IPS-18c (cell line): ENCODE results near the gene ZIC4.

Source experiments
- H3K4me3 ChIP-seq: 2 replicates; pipeline ENCODE4 v1.7.0; 2013; ENCODE audit warnings: low read depth, mild to moderate bottlenecking, low read length, moderate library complexity; ENCODE audit not compliant: insufficient read depth
- H3K9me3 ChIP-seq: one replicate; pipeline ENCODE4 v1.6.1; 2013; ENCODE audit warnings: mild to moderate bottlenecking, low read length, moderate library complexity; ENCODE audit not compliant: control insufficient read depth, insufficient read depth

The ZIC4 gene

GRCh38 chr3:147369661-147370123 lies 36.7 kb downstream of the ZIC4 start:
- no peak overlapping the region for H3K4me3 ChIP-seq

GRCh38 chr3:147369231-147369630 lies 37.1 kb downstream of the ZIC4 start:
- Histone ChIP-seq H3K9me3 (no peaks in the 10 kb centered on the region), H3K4me3 (no peak overlapping the region)

More at GRCh38 chr3:147369661-147370123, 36.7 kb downstream of the ZIC4 start:
- no peaks in the 10 kb centered on the region for H3K9me3 ChIP-seq

- no peak overlapping the region for H3K4me3 ChIP-seq
- H3K9me3 ChIP-seq = no peaks in the 10 kb centered on the region
Observed at GRCh38 chr3:147368561-147369221, 37.7 kb downstream of the ZIC4 start.

- no peak overlapping the region for H3K4me3 ChIP-seq
- no peaks in the 10 kb centered on the region for H3K9me3 ChIP-seq
Observed at GRCh38 chr3:147368151-147368550, 38.2 kb downstream of the ZIC4 start.

GRCh38 chr3:147367676-147368075 lies 38.7 kb downstream of the ZIC4 start:
- Histone ChIP-seq H3K4me3 (no peak overlapping the region), H3K9me3 (no peaks in the 10 kb centered on the region)

- H3K4me3 ChIP-seq = no peak overlapping the region
- peaks cover 4% of the 10 kb centered on the region for H3K9me3 ChIP-seq
Observed at GRCh38 chr3:147365196-147366115, 40.9 kb downstream of the ZIC4 start.

- Histone ChIP-seq H3K9me3 (peaks cover 4% of the 10 kb centered on the region), H3K4me3 (no peak overlapping the region)
Observed at GRCh38 chr3:147364771-147365170, 41.6 kb downstream of the ZIC4 start.

- Histone ChIP-seq H3K4me3 (peak overlapping the region; percentile 21; the same call in 1 of the 2 replicates), H3K9me3 (peaks cover 4% of the 10 kb centered on the region)
Observed at GRCh38 chr3:147361454-147362420, 44.6 kb downstream of the ZIC4 start.

GRCh38 chr3:147360646-147361453 lies 45.5 kb downstream of the ZIC4 start:
- Histone ChIP-seq H3K4me3 (peak overlapping the region; percentile 21; the same call in 1 of the 2 replicates), H3K9me3 (peaks cover 4% of the 10 kb centered on the region)

- Histone ChIP-seq H3K9me3 (peaks cover 4% of the 10 kb centered on the region), H3K4me3 (no peak overlapping the region)
Observed at GRCh38 chr3:147360051-147360439, 46.3 kb downstream of the ZIC4 start.

- Histone ChIP-seq H3K9me3 (peaks cover 4% of the 10 kb centered on the region), H3K4me3 (no peak overlapping the region; the same call in 1 of the 2 replicates)
Observed at GRCh38 chr3:147359177-147360050, 46.9 kb downstream of the ZIC4 start.

- H3K4me3 ChIP-seq = no peak overlapping the region
- H3K9me3 ChIP-seq = peaks cover 4% of the 10 kb centered on the region
Observed at GRCh38 chr3:147358144-147358992, 48.0 kb downstream of the ZIC4 start.

- no peak overlapping the region for H3K4me3 ChIP-seq
Observed at GRCh38 chr3:147356909-147357900, 49.1 kb downstream of the ZIC4 start.

More at GRCh38 chr3:147356909-147357900, 49.1 kb downstream of the ZIC4 start:
- peaks cover 4% of the 10 kb centered on the region for H3K9me3 ChIP-seq
